ENCODE measurements around the gene CCT5.
"Not testable (repeated sequence)": the region's sequence is repeated elsewhere in the genome, so short reads cannot be mapped to it uniquely, and the experiment has no call there.

Gene CCT5

DNA sequence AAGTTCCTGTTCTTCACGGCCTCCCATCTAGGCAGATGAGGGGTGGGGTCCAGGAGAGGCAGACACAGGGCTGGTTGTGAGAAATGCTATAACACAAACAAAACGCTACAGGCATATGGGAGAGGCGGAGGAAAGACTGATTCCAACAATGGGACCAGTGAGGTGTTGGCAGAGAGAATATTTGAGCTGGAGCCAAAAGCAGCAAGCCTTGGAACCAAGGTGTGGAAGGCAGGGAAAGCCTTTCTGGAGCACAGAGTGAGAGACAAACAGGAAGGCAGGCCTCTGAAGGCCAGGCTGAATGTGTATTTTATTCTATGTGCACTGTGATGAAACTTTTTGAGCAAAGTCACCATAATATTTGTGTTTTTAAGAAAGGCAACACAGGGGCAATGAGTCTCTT is 3.3 kb upstream of the CCT5 start:
- DNase-seq (ENCODE audit: low read depth): no peak

DNA sequence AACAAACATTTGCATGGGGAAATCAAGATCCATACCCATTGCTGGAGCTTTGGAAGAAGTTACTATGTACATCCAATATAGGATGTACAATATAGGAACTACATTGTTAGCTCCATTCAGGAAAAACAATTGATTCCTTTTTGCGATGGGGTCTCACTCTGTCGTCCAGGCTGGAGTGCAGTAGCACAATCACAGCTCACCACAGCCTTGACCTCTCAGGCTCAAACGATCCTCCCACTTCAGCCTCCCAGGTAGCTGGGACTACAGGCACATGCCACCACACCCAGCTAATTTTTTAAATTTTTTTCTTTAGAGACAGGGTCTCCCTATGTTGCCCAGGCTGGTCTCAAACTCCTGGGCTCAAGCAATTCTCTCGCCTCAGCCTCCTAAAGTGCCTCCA is 2.9 kb upstream of the CCT5 start:
- DNase-seq (ENCODE audit: low read depth): not testable (repeated sequence)

DNA sequence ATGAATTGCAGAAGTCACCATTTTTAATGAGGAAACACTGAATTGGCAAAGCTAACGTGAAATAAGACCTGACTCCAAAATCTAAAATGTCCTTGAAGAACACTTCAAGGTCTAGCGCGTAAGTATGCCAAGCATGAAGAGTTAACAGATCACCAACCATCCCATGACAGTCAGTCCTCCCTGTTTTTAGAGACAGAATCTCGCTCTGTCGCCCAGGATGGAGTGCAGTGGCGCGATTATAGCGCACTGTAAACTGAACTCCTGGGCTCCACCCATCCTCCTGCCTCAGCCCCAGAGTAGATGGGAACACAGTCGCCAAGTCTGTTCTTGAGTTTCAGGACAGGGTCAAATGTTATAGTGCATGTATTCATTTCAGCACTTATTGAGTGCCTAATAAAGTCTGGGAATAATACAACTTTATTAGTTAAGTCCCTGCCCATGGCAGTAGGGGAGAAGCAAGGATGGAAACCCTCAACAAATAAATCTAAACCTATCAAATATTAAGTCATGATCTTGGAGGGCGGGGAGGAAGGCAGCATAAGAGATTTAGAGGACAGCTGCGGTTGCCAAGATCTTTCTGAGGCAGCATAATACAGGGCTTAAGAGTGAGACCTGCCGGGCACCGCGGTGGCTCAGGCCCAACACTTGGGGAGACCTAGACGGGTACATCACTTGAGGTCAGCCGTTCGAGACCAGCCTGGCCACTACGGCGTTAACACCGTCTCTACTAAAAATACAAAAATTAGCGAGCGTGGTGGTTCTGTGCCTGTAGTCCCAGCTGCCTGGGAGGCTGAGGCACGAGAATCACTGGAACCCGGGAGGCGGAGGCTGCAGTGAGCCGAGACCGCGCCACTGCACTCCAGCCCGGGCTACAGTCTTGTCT is 1.5 kb upstream of the CCT5 start:
- DNase-seq (ENCODE audit: low read depth): no peak

DNA sequence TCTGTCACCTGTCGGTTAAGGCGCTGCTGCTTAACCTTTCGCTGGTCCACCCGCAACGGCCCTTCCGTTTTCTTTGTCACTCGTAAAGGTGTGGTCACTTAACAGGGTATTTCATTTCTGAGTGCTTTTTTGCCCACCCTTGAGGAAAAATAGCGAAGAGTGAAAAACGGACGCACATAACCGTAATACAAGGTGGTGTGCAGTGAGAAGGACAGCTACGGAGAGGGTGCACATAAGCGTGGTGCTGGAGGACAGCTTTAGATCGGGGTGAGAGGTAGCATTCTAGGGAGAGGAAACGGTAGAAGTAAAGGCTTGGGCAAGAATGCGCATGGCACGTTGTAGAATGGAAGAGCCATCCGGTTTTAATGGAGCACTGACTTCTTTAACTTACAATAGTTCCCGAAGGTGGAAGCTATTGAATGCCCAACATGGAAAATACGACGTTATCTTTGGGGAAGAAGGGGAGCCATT is 761 bp downstream of the CCT5 start:
- DNase-seq (ENCODE audit: low read depth): no peak

DNA sequence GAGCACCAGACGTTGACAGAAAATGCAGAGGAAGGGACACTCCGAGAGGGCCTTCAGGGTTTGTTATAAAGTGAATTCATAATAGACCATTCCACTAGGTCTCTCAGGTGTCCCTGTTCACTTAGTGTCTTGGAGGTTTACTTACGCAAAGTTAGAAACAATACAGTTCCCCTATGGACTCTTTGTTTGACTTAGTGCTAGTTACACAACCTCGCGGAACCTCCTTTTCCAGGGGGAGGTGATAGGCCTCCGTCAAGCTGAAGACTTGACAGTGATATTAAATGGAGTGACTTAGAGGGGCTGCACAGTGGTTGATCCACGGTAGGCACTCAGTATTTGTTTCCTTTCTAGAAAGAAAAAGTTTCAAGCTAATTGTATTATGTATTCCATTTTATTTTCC is 1.3 kb downstream of the CCT5 start:
- DNase-seq (ENCODE audit: low read depth): no peak

DNA sequence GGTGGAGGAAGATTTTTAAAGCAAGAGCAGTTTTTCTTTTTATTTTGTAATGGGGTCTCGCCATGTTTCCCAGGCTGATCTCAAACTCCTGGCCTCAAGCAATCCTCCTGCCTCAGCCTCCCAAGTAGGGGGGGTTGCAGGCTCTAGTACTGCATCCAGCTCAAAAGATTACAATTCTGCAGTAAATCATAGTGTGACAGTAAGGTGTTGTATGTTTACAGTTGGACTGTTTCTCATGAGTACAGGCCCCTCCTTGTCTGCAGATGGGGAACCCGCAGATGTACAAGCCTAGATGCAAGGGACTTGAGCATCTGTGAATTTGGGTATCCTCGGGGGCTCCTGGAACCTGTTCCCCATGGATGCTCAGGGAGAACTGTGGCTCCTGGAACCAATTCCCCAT is 3.3 kb downstream of the CCT5 start:
- DNase-seq (ENCODE audit: low read depth): no peak

DNA sequence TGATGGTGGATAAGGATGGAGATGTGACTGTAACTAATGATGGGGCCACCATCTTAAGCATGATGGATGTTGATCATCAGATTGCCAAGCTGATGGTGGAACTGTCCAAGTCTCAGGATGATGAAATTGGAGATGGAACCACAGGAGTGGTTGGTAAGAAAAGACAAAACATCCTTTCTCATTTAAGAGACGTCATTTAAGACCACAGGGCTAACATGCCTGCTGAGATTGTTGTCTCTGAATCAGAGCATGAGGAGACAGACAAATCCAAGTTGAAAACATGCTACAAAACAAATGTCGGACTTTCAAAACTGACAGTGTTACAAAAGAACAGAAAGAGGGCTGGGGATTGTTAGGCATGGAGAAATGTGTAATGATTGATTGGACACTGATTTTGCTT is 4.6 kb downstream of the CCT5 start:
- DNase-seq (ENCODE audit: low read depth): no peak

DNA sequence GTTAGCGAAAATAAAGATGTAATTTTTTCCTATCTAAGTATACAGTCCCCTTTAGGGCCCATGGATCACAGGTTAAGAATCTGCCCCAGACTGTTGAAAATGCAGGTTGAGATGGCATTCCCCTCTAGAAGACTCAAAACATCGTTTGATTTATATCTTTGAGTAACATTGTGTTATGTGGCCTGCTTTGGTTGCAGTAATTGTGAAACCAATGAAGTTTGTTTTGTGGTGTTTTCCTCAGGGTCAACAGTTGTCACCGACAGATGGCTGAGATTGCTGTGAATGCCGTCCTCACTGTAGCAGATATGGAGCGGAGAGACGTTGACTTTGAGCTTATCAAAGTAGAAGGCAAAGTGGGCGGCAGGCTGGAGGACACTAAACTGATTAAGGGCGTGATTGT is 7.8 kb downstream of the CCT5 start:
- DNase-seq (ENCODE audit: low read depth): no peak

DNA sequence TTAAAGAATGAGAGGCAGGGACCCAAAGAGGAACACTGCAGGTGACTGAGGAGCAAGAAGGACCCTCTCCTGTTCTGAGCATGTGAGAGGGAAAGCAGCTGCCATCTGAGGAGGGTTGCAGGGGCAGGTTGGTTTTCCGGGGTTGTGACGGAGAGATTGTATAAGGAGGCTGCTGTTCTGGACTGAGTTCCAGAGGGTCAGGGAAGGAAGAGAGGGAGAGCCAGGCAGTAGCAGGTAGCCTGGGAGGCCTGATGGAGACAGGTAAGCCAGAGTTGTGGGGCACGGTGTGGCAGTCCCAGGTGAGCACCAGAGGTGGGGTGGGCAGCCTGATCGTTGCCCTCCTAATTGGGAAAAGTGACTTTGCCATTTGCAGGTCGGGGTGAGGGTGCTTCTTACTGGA is 9.8 kb downstream of the CCT5 start:
- DNase-seq (ENCODE audit: low read depth): no peak

DNA sequence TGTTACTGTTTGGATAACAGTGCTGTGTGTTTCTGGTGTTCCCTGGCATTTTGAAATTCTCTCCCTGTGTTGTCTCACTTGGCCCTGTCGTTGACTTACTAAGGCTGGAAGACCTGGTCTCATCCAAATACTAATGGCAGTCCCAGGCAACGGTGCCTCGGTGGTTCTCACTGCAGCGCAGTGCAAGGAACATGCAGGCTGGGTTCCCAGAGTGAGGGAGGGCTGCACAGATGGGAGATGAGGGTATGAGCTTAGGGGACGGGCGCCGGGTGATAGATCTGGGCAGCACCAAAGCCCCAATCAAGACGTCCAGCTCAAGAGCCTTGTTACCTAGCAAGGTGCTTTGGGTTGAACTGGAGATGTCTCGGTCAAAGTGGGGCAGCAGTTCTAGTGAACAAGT is 11.0 kb downstream of the CCT5 start:
- no peak for DNase-seq (ENCODE audit: low read depth)

DNA sequence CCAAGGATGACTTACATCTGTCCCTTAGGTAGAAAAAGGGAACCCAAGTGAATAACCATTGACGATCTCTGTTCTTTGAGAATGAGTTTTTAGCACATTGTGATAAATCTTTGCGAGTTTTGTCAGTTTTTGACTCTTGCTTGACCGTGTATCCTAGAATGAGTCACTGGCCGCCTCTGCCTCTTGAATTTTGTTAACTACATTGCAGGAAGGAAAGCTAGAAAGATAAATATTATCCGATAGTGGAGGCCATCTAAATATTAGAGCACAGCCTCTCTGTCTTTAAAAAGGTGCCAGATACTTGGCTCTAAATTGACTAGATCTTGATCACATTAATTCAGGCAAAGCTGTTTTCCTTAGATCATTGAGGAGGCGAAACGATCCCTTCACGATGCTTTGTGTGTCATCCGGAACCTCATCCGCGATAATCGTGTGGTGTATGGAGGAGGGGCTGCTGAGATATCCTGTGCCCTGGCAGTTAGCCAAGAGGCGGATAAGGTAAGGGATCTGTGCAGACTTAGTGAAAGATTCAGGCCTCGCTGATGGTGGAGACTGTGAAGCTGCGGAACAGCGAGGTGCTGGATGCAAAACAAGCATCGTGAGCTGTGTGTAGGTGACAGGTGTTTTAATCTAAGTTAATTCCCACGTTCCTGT is 12.2 kb downstream of the CCT5 start:
- no peak for DNase-seq (ENCODE audit: low read depth)

DNA sequence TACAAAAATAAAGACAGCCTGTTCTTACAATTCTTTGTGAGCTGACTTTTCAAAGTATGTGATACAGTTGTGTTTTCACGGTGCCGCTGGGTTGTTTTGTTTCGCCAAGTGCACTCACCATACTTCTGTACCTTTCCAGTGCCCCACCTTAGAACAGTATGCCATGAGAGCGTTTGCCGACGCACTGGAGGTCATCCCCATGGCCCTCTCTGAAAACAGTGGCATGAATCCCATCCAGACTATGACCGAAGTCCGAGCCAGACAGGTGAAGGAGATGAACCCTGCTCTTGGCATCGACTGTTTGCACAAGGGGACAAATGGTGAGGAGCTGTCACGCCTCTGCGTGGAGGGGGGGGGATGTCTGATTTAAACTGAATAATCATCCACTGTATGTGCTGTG is 12.9 kb downstream of the CCT5 start:
- DNase-seq (ENCODE audit: low read depth): no peak

DNA sequence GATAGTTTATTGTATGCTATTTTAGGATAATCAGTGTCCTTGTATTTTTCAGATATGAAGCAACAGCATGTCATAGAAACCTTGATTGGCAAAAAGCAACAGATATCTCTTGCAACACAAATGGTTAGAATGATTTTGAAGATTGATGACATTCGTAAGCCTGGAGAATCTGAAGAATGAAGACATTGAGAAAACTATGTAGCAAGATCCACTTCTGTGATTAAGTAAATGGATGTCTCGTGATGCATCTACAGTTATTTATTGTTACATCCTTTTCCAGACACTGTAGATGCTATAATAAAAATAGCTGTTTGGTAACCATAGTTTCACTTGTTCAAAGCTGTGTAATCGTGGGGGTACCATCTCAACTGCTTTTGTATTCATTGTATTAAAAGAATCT is 14.5 kb downstream of the CCT5 start:
- no peak for DNase-seq (ENCODE audit: low read depth)

DNA sequence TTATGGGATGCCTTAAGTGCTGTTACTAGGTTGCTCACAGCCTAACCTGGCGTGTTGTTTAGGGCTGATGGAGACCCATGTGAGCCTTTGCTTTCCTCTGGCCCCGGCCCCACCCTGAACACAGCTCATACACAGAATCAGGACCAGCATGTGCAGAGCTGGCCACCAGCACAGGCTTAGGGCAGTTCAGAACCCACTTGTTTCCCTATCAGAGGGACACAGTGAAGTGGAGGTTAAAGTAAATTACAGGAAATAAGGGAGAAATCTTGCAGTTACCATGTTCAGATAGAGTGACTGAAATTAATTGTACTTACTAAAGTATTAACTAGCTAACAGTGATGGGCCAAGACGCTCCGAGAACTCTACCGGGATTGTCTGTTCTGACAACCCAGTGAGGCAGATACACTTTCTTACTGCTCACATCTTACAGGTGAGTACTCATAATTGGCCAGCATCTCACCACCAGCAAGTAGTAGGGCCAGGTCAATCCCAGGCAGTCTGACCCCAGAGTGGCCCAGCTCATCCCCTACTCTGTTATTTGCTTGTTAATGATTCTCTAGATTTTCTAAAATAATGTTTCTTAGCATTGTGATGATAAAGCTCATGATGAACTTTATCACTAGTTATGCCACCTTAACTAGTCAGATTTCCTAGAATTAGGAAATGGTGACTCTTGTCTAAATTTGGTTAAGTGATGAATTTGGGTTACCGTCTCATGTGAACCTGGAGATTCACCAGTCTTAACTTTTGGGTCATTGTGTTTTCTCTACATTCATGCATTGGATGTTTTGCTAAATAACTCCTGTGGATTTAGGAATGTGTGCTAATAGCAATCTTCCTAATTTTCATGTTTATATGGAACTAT is 15.4 kb downstream of the CCT5 start:
- DNase-seq (ENCODE audit: low read depth): no peak

DNA sequence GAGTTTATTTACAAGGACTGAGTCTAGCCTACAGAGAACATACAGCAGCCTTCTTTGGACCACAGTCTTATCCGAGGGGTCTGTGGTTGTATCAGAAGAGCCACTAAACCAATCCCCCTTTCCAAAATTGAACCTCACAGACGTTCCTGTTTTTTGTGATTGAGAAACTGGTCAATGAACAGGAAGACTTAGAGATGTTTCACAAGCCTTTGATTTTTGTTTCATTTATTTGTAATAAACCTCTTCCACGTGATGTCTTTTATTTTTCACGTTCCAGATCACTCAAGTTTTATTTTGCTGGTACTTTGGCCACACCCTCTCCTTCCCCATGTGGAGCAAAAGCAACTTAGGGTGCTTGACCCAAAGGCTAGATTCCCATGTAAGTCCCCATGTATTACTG is 16.1 kb downstream of the CCT5 start:
- no peak for DNase-seq (ENCODE audit: low read depth)

DNA sequence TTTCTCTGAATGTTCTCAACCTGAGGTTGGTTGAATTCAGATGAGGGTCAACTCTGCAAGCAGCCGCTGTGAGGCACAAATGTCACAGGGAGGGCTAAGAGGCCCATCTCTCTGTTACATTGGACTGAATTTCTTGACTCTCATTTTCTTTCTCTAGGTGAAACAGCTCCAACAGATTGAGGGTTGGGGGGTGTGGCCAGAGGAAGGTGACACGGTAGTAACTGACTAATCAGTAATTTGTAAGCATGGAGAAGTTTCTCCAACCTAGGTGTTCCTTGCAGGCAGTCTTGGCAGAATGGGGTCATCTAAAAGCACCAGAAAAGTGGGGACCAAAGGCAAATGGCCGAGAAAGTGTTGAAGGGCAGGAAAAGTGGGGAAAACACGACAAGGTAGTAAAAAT is 16.8 kb downstream of the CCT5 start:
- DNase-seq (ENCODE audit: low read depth): no peak

DNA sequence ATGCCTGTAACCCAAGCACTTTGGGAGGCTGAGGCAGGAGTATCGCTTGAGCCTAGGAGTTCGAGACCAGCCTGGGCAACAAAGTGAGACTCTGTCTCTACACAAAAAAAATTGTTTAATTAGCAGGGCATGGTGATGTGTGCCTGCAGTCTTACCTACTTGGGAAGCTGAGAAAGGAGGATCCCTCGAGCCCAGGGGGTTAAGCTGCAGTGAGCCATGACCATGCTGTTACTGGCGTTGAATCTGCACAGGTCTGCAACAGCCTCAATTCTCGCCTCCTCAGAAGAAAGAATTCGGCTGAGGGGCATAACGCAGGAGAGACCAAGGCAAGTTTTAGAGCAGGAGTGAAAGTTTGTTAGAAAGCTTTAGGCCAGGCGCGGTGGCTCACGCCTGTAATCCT is 18.0 kb downstream of the CCT5 start:
- DNase-seq (ENCODE audit: low read depth): no peak

DNA sequence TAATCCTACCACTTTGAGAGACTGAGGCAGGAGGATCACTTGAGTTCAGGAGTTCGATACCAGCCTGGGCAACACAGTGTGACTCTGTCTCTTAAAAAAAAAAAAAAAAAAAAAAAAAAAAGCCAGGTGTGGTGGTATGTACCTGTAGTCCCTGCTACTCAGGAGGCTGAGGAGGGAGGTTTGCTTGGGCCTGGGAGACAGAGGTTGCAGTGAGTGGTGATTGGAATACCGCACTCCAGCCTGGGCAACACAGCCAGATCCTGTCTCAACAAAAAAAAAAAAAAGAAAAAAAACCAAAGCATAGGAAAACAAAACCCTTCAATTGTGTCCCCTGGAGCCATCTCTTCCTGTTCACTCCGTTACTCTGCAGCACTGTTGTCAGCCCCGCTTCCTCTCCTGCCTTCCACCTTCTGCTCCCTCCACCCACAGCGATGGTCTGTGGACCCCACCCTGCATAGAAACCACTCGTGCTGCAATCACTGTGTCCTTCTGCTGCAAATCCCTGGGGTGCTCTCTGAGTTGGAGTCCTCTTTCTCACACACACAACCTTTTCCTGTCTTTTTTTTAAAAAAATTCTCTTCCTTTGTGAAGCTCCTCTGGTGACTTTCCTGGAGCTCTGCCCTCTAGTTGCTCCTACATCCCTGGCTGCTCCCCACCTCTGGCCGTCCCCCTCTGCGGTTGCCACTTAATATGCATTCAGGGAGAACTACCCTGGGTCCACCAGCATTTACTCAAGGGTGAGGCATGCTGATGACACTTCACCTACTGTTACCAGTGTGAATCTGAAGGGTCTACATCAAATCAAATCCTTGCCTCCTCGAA is 22.2 kb downstream of the CCT5 start:
- no peak for DNase-seq (ENCODE audit: low read depth)

DNA sequence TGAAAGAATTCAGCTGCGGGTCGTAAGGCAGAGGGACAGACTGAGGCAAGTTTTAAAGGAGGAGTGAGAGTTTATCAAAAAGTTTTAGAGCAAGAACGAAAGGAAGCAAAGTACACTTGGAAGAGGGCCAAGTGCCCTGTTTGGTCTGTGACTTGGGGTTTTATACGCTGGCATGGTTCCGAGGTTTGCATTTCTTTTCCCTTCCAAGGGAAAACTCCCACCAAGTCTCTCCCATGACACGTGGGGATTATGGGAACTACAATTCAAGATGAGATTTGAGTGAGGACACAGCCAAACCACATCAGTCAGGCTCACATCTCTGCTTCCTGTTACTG is 22.8 kb downstream of the CCT5 start:
- not testable (repeated sequence) for DNase-seq (ENCODE audit: low read depth)

DNA sequence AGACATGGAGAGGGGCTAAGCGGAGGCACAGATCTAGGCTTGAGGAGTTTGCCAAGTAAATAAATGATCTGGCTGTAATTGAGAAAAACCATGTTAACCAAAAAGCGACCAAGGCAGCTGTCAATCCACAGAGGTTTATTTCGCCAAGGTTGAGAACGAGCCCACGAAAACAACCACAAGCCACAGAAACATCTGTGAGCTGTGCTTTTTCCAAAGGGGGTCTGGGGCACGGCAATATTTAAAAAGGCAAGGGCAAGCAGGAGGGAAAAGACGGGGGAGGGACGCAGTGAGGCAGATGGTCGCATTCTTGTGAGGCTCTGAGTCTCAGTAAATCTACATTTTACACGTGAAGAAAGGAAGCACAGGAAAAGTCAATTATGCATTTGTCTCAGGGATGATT is 25.4 kb downstream of the CCT5 start:
- DNase-seq (ENCODE audit: low read depth): no peak

DNA sequence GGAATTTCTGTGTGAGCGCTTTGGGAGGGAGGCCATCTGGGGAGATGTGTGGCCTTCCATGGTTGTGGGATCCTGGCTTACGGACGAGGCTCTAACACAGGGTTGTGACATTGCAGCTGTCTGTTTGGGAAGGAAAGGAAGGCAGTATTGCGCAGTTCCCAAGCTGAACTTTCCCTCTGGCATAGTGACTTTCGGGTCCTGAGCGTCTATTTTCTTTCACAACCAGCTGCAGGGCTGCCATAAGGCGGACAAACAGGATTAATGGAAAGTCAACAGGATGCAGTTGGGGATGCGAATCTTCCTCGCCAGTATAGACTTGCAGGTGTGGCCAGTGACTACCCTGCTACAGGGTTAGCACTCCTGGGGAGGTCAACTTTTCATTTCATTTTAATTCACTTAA is 25.9 kb downstream of the CCT5 start:
- DNase-seq (ENCODE audit: low read depth): no peak

DNA sequence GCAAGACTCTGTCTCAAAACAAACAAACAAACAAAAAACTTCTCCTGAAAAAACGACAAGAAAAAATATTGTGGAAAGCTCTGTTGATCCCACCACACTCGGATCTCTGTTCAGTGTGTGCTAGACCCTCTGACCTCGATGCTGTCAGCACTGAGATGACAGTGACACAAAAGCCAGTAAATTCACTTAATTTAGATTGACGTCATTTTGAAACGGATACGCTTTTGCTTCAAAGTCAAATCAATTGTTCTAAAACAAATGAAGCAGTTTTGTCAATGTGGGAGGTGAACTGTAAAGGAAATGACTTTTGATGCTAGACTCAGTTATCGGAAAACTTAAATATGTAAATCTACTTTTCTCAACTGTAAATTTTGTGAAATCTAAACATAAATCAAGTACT is 26.6 kb downstream of the CCT5 start:
- DNase-seq (ENCODE audit: low read depth): no peak

Measured in non-pigmented ciliary epithelial cell (primary cell).